CD14-positive monocyte (primary cell): ENCODE measurements around the gene DNASE1. TPM values are rescaled to one million over a fixed set of nuclear protein-coding genes. Genes with fewer than 3 reads are reported as not detected.
A peak's percentile ranks its signal among the peaks of the same experiment; 100 is the strongest.

Experiments used
- DNase-seq, 3 donors: peaks; one replicate each; pipeline ENCODE4 v3.0.0-alpha.2; 2011 to 2022
- H2AFZ ChIP-seq: 2 replicates; pipeline ENCODE4 v1.6.0; 2012; ENCODE audit warnings: mild to moderate bottlenecking, low read depth, low read length, inconsistent platforms; ENCODE audit not compliant: insufficient read depth, poor library complexity, severe bottlenecking
- H3K27ac ChIP-seq, 2 donors: 1 replicate in 1 of 2; 2 replicates in 1 of 2; pipeline ENCODE4 v1.5.1; 2012 to 2013; ENCODE audit warnings: low read length in 2 of 2, control low read depth in 1 of 2, inconsistent platforms in 1 of 2, low read depth in 1 of 2, mild to moderate bottlenecking in 1 of 2
- H3K27me3 ChIP-seq, 2 donors: one replicate each; pipeline versions ENCODE4 v1.6.0 to v1.6.1; 2011 to 2013; ENCODE audit warnings: low read length in 2 of 2; ENCODE audit not compliant: control insufficient read depth in 2 of 2, insufficient read depth in 2 of 2
- H3K36me3 ChIP-seq, 2 donors: replicated peaks in 1 of 2; 1 replicate in 1 of 2; 2 replicates in 1 of 2; pipeline versions ENCODE4 v1.5.1 to v1.6.1; 2012 to 2013; ENCODE audit warnings: low read length in 2 of 2, control low read depth in 1 of 2, inconsistent platforms in 1 of 2, mild to moderate bottlenecking in 1 of 2; ENCODE audit not compliant: insufficient read depth in 2 of 2, control insufficient read depth in 1 of 2
- H3K4me1 ChIP-seq, 2 donors: 1 replicate in 1 of 2; 2 replicates in 1 of 2; pipeline versions ENCODE4 v1.5.1 to v1.6.1; 2012 to 2013; ENCODE audit warnings: low read length in 2 of 2, control low read depth in 1 of 2, inconsistent platforms in 1 of 2, mild to moderate bottlenecking in 1 of 2, moderate library complexity in 1 of 2; ENCODE audit not compliant: insufficient read depth in 2 of 2, control insufficient read depth in 1 of 2
- H3K4me2 ChIP-seq: replicated peaks from 2 replicates; pipeline ENCODE3; 2012; ENCODE audit warnings: low read length, moderate library complexity, mild to moderate bottlenecking; ENCODE audit not compliant: poor library complexity, severe bottlenecking; ENCODE audit errors: extremely low read depth
- H3K4me3 ChIP-seq, 3 experiments: fragments of 200-600 bp in 1 of 3; sonication (generic) in 1 of 3; replicated peaks in 1 of 3; 1 replicate in 2 of 3; 2 replicates in 1 of 3; pipeline ENCODE4 v1.5.1; 2011 to 2013; ENCODE audit warnings: low read length in 3 of 3, mild to moderate bottlenecking in 3 of 3, control low read depth in 2 of 3, low read depth in 2 of 3, inconsistent platforms in 1 of 3, moderate library complexity in 1 of 3
- H3K79me2 ChIP-seq: 2 replicates; pipeline ENCODE4 v1.6.0; 2012; ENCODE audit warnings: mild to moderate bottlenecking, control low read depth, inconsistent platforms, low read length, moderate library complexity; ENCODE audit not compliant: insufficient read depth
- H3K9ac ChIP-seq: 2 replicates; pipeline ENCODE4 v1.6.0; 2017; ENCODE audit warnings: low read length, mild to moderate bottlenecking; ENCODE audit not compliant: insufficient read depth, poor library complexity, severe bottlenecking
- H3K9me3 ChIP-seq, 2 donors: replicated peaks in 1 of 2; 1 replicate in 1 of 2; 2 replicates in 1 of 2; pipeline versions ENCODE4 v1.5.1 to v1.6.1; 2012 to 2013; ENCODE audit warnings: low read length in 2 of 2, control low read depth in 1 of 2; ENCODE audit not compliant: control insufficient read depth in 1 of 2, insufficient read depth in 1 of 2
- H4K20me1 ChIP-seq: 2 replicates; pipeline ENCODE4 v1.6.0; 2012; ENCODE audit warnings: mild to moderate bottlenecking, low read length, control low read depth, moderate library complexity; ENCODE audit not compliant: insufficient read depth
- H3K27ac Mint-ChIP-seq, 7 donors: one replicate each; pipeline ENCODE4 v1.8.0; 2020; ENCODE audit warnings: mild to moderate bottlenecking in 7 of 7, mixed read lengths in 7 of 7, moderate library complexity in 6 of 7, inconsistent platforms in 2 of 7
- H3K27me3 Mint-ChIP-seq, 3 donors: one replicate each; pipeline ENCODE4 v1.8.0; 2021 to 2022; ENCODE audit warnings: low read depth in 3 of 3, mild to moderate bottlenecking in 3 of 3, mixed read lengths in 3 of 3, moderate library complexity in 3 of 3, inconsistent platforms in 1 of 3
- H3K36me3 Mint-ChIP-seq, 2 donors: one replicate each; pipeline ENCODE4 v1.8.0; 2020; ENCODE audit warnings: mixed read lengths in 2 of 2, inconsistent platforms in 1 of 2, mild to moderate bottlenecking in 1 of 2
- H3K4me1 Mint-ChIP-seq: one replicate; pipeline ENCODE4 v1.8.0; 2020; ENCODE audit warnings: mild to moderate bottlenecking, mixed read lengths
- H3K4me3 Mint-ChIP-seq, 2 donors: one replicate each; pipeline ENCODE4 v1.8.0; 2020; ENCODE audit warnings: mild to moderate bottlenecking in 2 of 2, mixed read lengths in 2 of 2, moderate library complexity in 1 of 2
- H3K9me3 Mint-ChIP-seq, 7 donors: one replicate each; pipeline ENCODE4 v1.8.0; 2020 to 2022; ENCODE audit warnings: mixed read lengths in 7 of 7, mild to moderate bottlenecking in 6 of 7, moderate library complexity in 6 of 7, inconsistent platforms in 2 of 7
- CTCF ChIP-seq: fragments of 200-600 bp; IDR thresholded peaks from one replicate; pipeline ENCODE4 v1.8.0; 2022; ENCODE audit warnings: antibody characterized with exemption, mild to moderate bottlenecking
- WGBS: methylation state at CpG from one replicate; pipeline ENCODE4 v1.1.5; 2013; ENCODE audit warnings: missing lambda C conversion rate; ENCODE audit not compliant: insufficient coverage; 5-methylcytosine and 5-hydroxymethylcytosine counted together
- intact Hi-C, 2 donors: fragments of 100-400 bp; cut with micrococcal nuclease; formaldehyde crosslinking; loops; one replicate each; pipeline versions ENCODE4 v1.15.0 to v1.15.1; 2023
- polyA plus RNA-seq, 3 donors: library from polyadenylated mRNA; depleted of rRNA in 1 of 3; unstranded in 2 of 3; stranded (reverse) in 1 of 3; fragments of 300-500 nt in 2 of 3; fragments of >200 nt in 1 of 3; fragmentation: Illumina TruSeq in 2 of 3; gene quantifications; 1 replicate in 2 of 3; 2 replicates in 1 of 3; pipeline ENCODE4 v1.2.3, GENCODE V29; 2012 to 2021

The DNASE1 gene
- polyA plus RNA-seq, 3 donors: 1.5 to 21.1 TPM; not detected in 1

GRCh38 chr16:3690980-3691720 lies 36.7 kb downstream of the DNASE1 start:
- H3K4me1 ChIP-seq: peaks cover 6 to 7% of the 10 kb centered on the region in 2 donors
- Mint-ChIP-seq H3K36me3 (peaks cover 34 to 45% of the 10 kb centered on the region in 2 donors), H3K4me1 (peaks cover 13% of the 10 kb centered on the region), H3K9me3 (no peaks in the 10 kb centered on the region), H3K27ac (peak overlapping the region in 1 of 7 donors; percentile 26), H3K27me3 (peaks cover 2 to 4% (median 4%) of the 10 kb centered on the region in 3 donors), H3K4me3 (peak overlapping the region in 1 of 2 donors; percentile 76)
- no peaks in the 10 kb centered on the region for H3K9me3 ChIP-seq
- H3K79me2 ChIP-seq: no peaks in the 10 kb centered on the region
- H3K4me3 ChIP-seq: no peak overlapping the region
- no peak overlapping the region for H3K4me2 ChIP-seq
- H3K9ac ChIP-seq: no peak overlapping the region
- peak; percentile 6 for TF ChIP-seq CTCF
- intact Hi-C loops: loop anchor here in 1 of 2 donors (10.0 kb wide), 1 partner anchor 184 kb away; no protein-coding TSS in a partner anchor
- no peaks in the 10 kb centered on the region for H4K20me1 ChIP-seq
- peak overlapping the region; percentile 71 for H2AFZ ChIP-seq
- DNase-seq: no peak
- 62% methylated on average over 12 of the region's 19 CpGs for WGBS
- no peak overlapping the region for H3K27ac ChIP-seq
- no peaks in the 10 kb centered on the region for H3K27me3 ChIP-seq
- H3K36me3 ChIP-seq: peaks cover 4 to 30% of the 10 kb centered on the region in 2 donors

- no peak overlapping the region for H3K4me2 ChIP-seq
- H3K27ac Mint-ChIP-seq: peak overlapping the region in 1 of 7 donors; percentile 8
- H3K9ac ChIP-seq: no peak overlapping the region
- TF ChIP-seq CTCF: no peak
- H3K27ac ChIP-seq: no peak overlapping the region
- H3K79me2 ChIP-seq: no peaks in the 10 kb centered on the region
- no peaks in the 10 kb centered on the region for H4K20me1 ChIP-seq
- intact Hi-C loops: loop anchor here in 1 of 2 donors (10.0 kb wide), 1 partner anchor 183 kb away; no protein-coding TSS in a partner anchor
- H3K4me3 Mint-ChIP-seq: no peak overlapping the region
- H3K27me3 ChIP-seq: no peaks in the 10 kb centered on the region
- peaks cover 6 to 7% of the 10 kb centered on the region in 2 donors for H3K4me1 ChIP-seq
- no peaks in the 10 kb centered on the region for H3K9me3 ChIP-seq
- H2AFZ ChIP-seq: no peak overlapping the region
- peaks cover 33 to 42% of the 10 kb centered on the region in 2 donors for H3K36me3 Mint-ChIP-seq
- WGBS: 89% methylated on average over 12 of the region's 12 CpGs
- peaks cover 13% of the 10 kb centered on the region for H3K4me1 Mint-ChIP-seq
- no peak for DNase-seq
- H3K4me3 ChIP-seq: no peak overlapping the region
- H3K27me3 Mint-ChIP-seq: peaks cover 2 to 5% (median 4%) of the 10 kb centered on the region in 3 donors
- H3K36me3 ChIP-seq: peaks cover 0 to 26% of the 10 kb centered on the region in 2 donors
- H3K9me3 Mint-ChIP-seq: no peaks in the 10 kb centered on the region
Observed at GRCh38 chr16:3691761-3692160, 37.3 kb downstream of the DNASE1 start.
